GM20000 (cell line): ENCODE results near the gene RALGAPB.

Experiments used
- DNase-seq: peaks from one replicate; pipeline ENCODE4 v3.0.0; 2012; ENCODE audit warnings: low spot score
- TF ChIP-seq, protein P1 (sequence below): IDR thresholded peaks from 2 replicates; pipeline ENCODE4 v1.5.1; 2012; ENCODE audit warnings: mild to moderate bottlenecking, control low read depth; ENCODE audit errors: extremely low read depth, missing control alignments

RALGAPB gene

DNA sequence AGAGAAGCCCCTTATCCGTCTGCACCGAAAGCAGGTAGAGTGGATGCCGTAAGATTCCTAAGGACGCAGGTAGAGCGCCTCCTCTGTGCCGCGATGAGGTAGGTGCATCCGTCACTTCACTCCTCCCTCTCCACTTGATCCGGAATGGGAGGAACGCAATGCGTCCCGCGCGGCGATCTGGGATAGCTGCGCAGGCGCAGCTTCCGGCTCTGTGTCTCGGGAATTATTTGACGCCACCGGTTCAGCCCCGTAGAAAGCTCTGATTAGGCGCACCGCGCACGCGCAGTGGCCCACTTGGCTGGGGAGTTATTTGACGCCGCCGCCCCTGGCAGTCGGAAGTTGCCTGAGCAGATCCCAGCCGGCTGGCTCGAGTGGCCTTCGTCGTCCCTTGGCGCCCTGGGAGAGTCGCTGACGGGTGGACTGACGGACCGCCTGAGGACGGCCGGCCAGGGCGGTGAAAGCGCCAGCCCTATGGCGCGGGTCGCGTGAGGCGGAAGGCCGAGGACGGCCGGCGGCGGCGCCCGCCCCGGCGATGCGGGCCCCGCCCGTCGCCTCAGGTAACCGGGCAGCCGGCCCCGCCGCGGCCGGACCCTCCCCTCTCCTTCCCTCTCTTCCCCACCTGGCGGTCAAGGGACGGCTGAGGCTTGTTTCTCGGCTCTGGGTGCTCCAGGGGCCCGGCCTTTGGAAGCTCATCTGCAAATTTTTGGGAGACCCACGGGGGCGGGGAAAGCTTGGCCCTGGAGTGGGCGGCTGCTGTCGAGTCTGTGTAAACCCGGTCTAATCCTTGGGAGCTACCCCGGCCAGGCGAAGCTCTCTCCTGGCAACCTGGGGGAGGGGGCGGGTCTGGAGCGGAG is at the start of gene RALGAPB:
Gene RALGAPB (plus strand): TSS at position 331 of the 854 bp plus-strand sequence. CDS start 15,590 bp downstream, outside the sequence.
- DNase-seq: peak; percentile 98
- TF ChIP-seq, protein P1, sequence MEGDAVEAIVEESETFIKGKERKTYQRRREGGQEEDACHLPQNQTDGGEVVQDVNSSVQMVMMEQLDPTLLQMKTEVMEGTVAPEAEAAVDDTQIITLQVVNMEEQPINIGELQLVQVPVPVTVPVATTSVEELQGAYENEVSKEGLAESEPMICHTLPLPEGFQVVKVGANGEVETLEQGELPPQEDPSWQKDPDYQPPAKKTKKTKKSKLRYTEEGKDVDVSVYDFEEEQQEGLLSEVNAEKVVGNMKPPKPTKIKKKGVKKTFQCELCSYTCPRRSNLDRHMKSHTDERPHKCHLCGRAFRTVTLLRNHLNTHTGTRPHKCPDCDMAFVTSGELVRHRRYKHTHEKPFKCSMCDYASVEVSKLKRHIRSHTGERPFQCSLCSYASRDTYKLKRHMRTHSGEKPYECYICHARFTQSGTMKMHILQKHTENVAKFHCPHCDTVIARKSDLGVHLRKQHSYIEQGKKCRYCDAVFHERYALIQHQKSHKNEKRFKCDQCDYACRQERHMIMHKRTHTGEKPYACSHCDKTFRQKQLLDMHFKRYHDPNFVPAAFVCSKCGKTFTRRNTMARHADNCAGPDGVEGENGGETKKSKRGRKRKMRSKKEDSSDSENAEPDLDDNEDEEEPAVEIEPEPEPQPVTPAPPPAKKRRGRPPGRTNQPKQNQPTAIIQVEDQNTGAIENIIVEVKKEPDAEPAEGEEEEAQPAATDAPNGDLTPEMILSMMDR: peak; percentile 26

DNA sequence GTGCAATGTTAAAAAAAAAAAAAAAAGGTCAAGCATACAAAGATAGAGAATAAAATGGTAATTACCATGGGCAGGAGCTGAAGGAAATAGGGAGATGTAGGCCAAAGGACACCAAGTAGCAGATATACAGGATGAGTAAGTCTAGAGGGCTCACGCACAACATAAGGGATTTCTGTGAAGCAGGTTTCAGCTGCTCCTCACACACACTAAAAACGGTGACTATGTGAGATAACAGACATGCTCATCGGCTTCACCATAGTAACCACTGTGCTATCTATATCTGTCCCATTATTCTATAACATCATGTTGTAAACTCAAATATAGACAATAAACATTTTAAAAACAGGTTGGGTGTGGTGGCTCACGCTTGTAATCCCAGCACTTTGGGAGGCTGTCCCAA is 49.1 kb upstream of the RALGAPB start:
- TF ChIP-seq, protein P1: no peak
- DNase-seq: no peak

DNA sequence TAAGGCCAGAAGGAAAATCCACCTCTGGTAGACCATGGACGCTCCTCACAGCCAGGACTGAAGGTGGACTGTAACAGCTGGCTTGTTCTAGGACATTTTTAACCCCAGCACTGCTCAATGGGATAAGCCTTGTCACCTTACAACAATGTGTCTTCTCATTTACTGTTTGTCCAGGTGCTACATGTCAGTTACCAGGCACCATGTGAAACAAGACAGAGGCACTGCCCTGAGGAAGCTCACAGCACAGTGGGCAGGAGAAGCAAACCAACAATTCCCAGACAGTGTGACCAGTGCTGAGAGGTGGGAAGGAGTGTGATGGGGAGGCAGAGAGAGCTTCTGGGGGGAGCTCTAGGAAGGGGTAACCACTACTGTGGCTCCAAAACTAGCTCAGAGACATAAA is 48.2 kb upstream of the RALGAPB start:
- TF ChIP-seq, protein P1: no peak
- DNase-seq: no peak

DNA sequence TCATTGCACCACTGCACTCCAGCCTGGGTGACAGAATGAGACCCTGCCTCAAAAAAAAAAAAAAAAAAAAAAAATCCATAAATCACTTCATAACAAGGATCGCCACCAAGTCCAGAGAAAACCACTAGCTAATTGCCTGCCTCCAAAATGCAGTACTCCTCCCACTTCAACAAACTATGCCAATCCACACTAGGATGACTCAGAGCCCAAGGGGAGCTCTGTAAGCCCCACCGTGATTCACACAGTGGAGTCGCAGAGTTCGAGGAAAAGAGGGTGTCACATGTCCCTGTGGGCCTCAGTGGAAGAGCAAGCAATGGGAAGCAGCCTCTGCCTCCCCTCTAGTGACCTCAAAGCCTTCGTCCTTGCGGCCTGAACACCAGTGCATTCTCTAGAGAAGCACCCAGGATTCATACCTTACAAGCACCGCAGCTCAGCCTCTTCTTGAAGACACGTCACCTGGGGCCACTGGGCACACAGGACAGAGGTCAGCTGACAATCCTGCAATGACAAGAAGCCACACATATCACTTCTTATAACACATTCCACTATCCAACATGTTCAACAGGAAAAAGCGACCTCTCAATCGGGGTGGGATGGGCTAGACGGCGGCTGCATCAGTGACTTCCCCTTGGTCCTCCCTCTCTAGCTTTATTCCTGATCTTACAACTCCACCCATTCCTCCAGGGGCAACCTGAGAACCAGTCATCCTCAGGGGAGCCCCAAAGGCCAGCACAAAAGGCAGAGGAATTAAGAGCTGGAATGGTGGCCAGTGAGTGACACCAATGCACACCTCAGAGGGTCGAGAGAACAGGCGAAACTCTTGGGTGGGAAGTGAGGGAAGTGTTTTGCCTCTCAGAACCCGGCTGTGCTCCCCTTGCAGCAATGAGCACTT is 46.4 kb upstream of the RALGAPB start:
- TF ChIP-seq, protein P1: no peak
- no peak for DNase-seq

DNA sequence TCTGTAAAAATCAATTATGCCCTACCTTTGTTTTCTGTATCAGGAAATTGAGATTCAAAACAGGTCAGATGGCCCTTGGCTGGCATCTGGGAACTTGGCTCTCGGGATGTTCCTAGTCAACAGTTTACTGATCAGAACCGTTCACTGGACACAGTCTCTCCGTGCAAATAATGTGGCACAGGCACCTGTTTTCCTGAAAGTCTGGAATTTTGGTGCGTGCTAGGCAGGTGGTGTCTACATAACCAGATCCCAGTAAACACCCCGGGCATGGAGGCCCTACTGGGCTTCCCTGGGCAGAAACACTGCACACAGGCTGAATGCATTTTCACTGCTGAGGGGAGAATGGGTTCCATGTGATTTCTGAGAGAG is 45.0 kb upstream of the RALGAPB start:
- no peak for DNase-seq
- TF ChIP-seq, protein P1: no peak

DNA sequence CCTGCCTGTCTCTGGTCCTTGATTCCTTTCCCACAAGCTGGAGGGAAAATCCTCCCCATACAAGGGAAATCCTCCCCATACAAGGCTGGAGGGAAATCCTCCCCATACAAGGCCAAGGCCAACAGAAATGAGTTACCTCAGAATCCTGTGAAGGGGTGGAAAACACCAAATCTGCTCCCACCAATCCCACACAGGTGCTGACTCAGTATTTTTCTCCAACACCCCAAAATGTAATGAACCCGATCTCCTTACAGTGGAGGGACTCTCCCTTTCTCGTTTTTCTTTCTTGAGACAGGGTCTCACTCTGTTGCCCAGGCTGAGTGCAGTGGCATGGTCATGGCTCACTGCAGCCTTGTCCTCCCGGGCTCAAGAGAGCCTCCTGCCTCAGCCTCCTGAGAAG is 43.8 kb upstream of the RALGAPB start:
- TF ChIP-seq, protein P1: no peak
- no peak for DNase-seq

DNA sequence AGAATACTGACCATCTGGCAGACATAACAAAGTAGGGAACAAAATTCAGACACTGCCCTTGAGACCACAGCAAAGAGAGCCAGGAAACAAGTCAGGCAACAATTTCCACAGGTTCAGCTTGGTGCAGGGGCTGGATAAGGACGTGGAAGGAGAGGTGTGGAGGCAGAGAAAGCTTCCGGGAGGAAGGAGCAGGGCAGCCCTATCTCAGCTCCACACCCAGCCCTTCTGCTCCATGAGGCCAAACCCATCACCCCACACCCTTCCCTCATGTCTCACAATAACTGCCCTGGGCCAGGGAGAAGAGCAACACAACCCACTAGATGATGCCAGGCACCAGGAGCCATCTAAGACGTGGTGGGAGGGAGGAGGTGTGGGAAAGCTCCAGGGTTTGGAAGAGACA is 43.3 kb upstream of the RALGAPB start:
- DNase-seq: no peak
- TF ChIP-seq, protein P1: no peak
